ENCODE measurements around the gene IGFBP6. TPM values are rescaled to one million over a fixed set of nuclear protein-coding genes. Genes with fewer than 3 reads are reported as not detected.

Gene IGFBP6
- total RNA-seq, 1 donor from 2014 or later, result 195 TPM

GRCh38 chr12:53069621-53070410 lies 27.7 kb upstream of the IGFBP6 start:
- DNase-seq (ENCODE audit: low spot score), result peak; percentile 85

- DNase-seq (ENCODE audit: low spot score), result peak; percentile 85
Observed at GRCh38 chr12:53070877-53071492, 26.5 kb upstream of the IGFBP6 start.

GRCh38 chr12:53071591-53072551 lies 25.6 kb upstream of the IGFBP6 start:
- peak; percentile 89 for DNase-seq (ENCODE audit: low spot score)

- DNase-seq (ENCODE audit: low spot score), result peak; percentile 18
Observed at GRCh38 chr12:53073881-53074280, 23.6 kb upstream of the IGFBP6 start.

GRCh38 chr12:53074283-53074998 lies 23.0 kb upstream of the IGFBP6 start:
- DNase-seq (ENCODE audit: low spot score), result peak; percentile 74

- peak; percentile 86 for DNase-seq (ENCODE audit: low spot score)
Observed at GRCh38 chr12:53074999-53075370, 22.5 kb upstream of the IGFBP6 start.

- peak; percentile 62 for DNase-seq (ENCODE audit: low spot score)
Observed at GRCh38 chr12:53076461-53076860, 21.0 kb upstream of the IGFBP6 start.

GRCh38 chr12:53077030-53077429 lies 20.4 kb upstream of the IGFBP6 start:
- peak; percentile 43 for DNase-seq (ENCODE audit: low spot score)

GRCh38 chr12:53078425-53079225 lies 18.8 kb upstream of the IGFBP6 start:
- no peak for DNase-seq (ENCODE audit: low spot score)

GRCh38 chr12:53079226-53080117 lies 18.0 kb upstream of the IGFBP6 start, which contains the start of gene SPRYD3:
TSS of gene SPRYD3 (minus strand) at chr12:53079390. CDS start at chr12:53079333, 57 bp downstream.
- peak; percentile 99 for DNase-seq (ENCODE audit: low spot score)

- no peak for DNase-seq (ENCODE audit: low spot score)
Observed at GRCh38 chr12:53082637-53083175, 14.8 kb upstream of the IGFBP6 start.

- no peak for DNase-seq (ENCODE audit: low spot score)
Observed at GRCh38 chr12:53086361-53086760, 11.1 kb upstream of the IGFBP6 start.

GRCh38 chr12:53090105-53090504 lies 7.4 kb upstream of the IGFBP6 start:
- DNase-seq (ENCODE audit: low spot score), result no peak

GRCh38 chr12:53090554-53090953 lies 6.9 kb upstream of the IGFBP6 start:
- DNase-seq (ENCODE audit: low spot score), result no peak

- peak; percentile 53 for DNase-seq (ENCODE audit: low spot score)
Observed at GRCh38 chr12:53091756-53092155, 5.7 kb upstream of the IGFBP6 start.

- peak; percentile 65 for DNase-seq (ENCODE audit: low spot score)
Observed at GRCh38 chr12:53093777-53094393, 3.6 kb upstream of the IGFBP6 start.

- DNase-seq (ENCODE audit: low spot score), result peak; percentile 47
Observed at GRCh38 chr12:53094394-53094787, 3.1 kb upstream of the IGFBP6 start.
